Stomach (tissue), 9 donors: ENCODE data around the gene TFAP2C. TPM values are rescaled to one million over a fixed set of nuclear protein-coding genes. Genes with fewer than 3 reads are reported as not detected.

Experiments used
- DNase-seq, 2 donors: peaks; one replicate each; pipeline versions ENCODE4 v3.0.0 to v3.0.0-alpha.2; 2013 to 2019
- H3K27ac ChIP-seq, 5 donors: fragments of 200-600 bp in 4 of 5; sonication (generic) in 4 of 5; one replicate each; pipeline ENCODE4 v1.5.1; 2013 to 2019; ENCODE audit warnings: mild to moderate bottlenecking in 1 of 5, moderate library complexity in 1 of 5
- H3K27me3 ChIP-seq, 3 donors: fragments of 200-600 bp; sonication (generic); one replicate each; pipeline ENCODE4 v1.5.1; 2017 to 2019; ENCODE audit warnings: mixed run types in 1 of 3
- H3K36me3 ChIP-seq, 4 donors: fragments of 200-600 bp; sonication (generic); 1 replicate in 3 of 4; 2 replicates in 1 of 4; pipeline ENCODE4 v1.5.1; 2016 to 2019
- H3K4me1 ChIP-seq, 4 donors: fragments of 200-600 bp; sonication (generic); one replicate each; pipeline ENCODE4 v1.5.1; 2016 to 2019
- H3K4me3 ChIP-seq, 4 donors: fragments of 200-600 bp; sonication (generic) in 3 of 4; one replicate each; pipeline ENCODE4 v1.5.1; 2016 to 2019; ENCODE audit warnings: mild to moderate bottlenecking in 1 of 4
- H3K9me3 ChIP-seq, 4 donors: fragments of 200-600 bp; sonication (generic); one replicate each; pipeline ENCODE4 v1.5.1; 2016 to 2019
- EP300 ChIP-seq: sonication (generic); formaldehyde crosslinking; IDR thresholded peaks from one replicate; pipeline ENCODE4 v1.6.1; 2017; ENCODE audit warnings: antibody characterized with exemption
- POLR2A ChIP-seq, 4 donors: fragments of 450-650 bp; IDR thresholded peaks; one replicate each; pipeline ENCODE4 v1.6.1; 2016; ENCODE audit warnings: antibody characterized with exemption in 4 of 4, control low read depth in 2 of 4, mild to moderate bottlenecking in 1 of 4, moderate library complexity in 1 of 4
- POLR2AphosphoS5 ChIP-seq, 3 donors: sonication (generic); formaldehyde crosslinking; IDR thresholded peaks; one replicate each; pipeline ENCODE4 v1.6.1; 2016; ENCODE audit warnings: antibody characterized with exemption in 3 of 3
- WGBS, 5 donors: extraction: QIAGEN DNeasy Blood & Tissue Kit in 3 of 5; methylation state at CpG; one replicate each; pipeline versions ENCODE4 v1.1.5 to v1.1.7; 2013 to 2018; 5-methylcytosine and 5-hydroxymethylcytosine counted together
- intact Hi-C: fragments of 100-400 bp; cut with DNase I; formaldehyde crosslinking; loops from one replicate; pipeline ENCODE4 v1.15.1; 2023; ENCODE audit warnings: low total_unique reads
- polyA plus RNA-seq, 3 donors: library from polyadenylated mRNA; stranded (reverse); fragments of 200-250 nt; gene quantifications; one replicate each; pipeline ENCODE4 v1.2.3, GENCODE V29; 2013
- total RNA-seq, 5 donors: library from RNA; depleted of rRNA; stranded (reverse); fragments of >200 nt; gene quantifications; one replicate each; pipeline versions ENCODE4 v1.1.0 to v1.2.3, GENCODE V29; 2014 to 2016
- TF ChIP-seq, protein P1 (sequence below), 7 experiments: fragments of 450-650 bp in 4 of 7; fragments of 200-600 bp in 3 of 7; sonication (generic) in 3 of 7; IDR thresholded peaks; one replicate each; pipeline ENCODE4 v1.5.1; 2016 to 2019; ENCODE audit warnings: antibody characterized with exemption in 7 of 7, control low read depth in 2 of 7, mild to moderate bottlenecking in 1 of 7
- donor health status: healthy with polysubstance abuse.
- donor health status: Bipolar disorder and iron deficiency.
- donor health status: healthy.

The TFAP2C gene
- total and polyA plus RNA-seq, 8 donors, result 0.12 to 10.9 (median 0.89) TPM; not detected in 3

GRCh38 chr20:56608376-56608775 lies 20.7 kb upstream of the TFAP2C start:
- intact Hi-C loops, result no loop called here
- Histone ChIP-seq H3K36me3 (no peaks in the 10 kb centered on the region), H3K9me3 (no peaks in the 10 kb centered on the region), H3K27me3 (no peaks in the 10 kb centered on the region), H3K4me3 (no peak overlapping the region), H3K4me1 (no peaks in the 10 kb centered on the region), H3K27ac (no peak overlapping the region)
- TF ChIP-seq POLR2A (IDR thresholded peaks at IDR 0.05) (no peak), EP300 (no peak), POLR2AphosphoS5 (IDR thresholded peaks at IDR 0.05) (no peak)
- TF ChIP-seq, protein P1, sequence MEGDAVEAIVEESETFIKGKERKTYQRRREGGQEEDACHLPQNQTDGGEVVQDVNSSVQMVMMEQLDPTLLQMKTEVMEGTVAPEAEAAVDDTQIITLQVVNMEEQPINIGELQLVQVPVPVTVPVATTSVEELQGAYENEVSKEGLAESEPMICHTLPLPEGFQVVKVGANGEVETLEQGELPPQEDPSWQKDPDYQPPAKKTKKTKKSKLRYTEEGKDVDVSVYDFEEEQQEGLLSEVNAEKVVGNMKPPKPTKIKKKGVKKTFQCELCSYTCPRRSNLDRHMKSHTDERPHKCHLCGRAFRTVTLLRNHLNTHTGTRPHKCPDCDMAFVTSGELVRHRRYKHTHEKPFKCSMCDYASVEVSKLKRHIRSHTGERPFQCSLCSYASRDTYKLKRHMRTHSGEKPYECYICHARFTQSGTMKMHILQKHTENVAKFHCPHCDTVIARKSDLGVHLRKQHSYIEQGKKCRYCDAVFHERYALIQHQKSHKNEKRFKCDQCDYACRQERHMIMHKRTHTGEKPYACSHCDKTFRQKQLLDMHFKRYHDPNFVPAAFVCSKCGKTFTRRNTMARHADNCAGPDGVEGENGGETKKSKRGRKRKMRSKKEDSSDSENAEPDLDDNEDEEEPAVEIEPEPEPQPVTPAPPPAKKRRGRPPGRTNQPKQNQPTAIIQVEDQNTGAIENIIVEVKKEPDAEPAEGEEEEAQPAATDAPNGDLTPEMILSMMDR (IDR thresholded peaks at IDR 0.05), result no peak
- DNase-seq, result no peak
- WGBS, 5 donors, result 88 to 95% (median 93%) methylated on average over 3 of the region's 3 CpGs

DNA sequence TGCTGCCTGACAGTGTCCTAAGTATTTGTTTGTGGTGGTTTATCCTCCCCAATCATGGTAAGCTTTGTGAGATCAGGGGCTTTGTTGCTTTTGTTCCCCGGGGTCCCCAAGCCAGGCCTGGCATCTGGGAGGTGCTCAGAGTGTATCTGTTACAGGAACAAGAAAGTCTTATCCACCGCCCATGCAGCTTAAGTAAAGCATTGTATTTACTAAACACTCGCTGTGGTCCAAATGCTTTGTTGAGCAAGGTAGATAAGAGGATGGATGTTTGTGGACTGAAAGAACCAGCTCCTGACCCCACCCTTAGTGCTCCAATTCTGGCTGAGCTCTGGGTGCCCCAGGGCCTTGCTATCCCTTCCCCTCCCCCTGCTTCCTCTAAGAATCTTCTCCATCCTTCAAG lies 19.8 kb upstream of the TFAP2C start:
- no peak for TF ChIP-seq EP300
- TF ChIP-seq, protein P1 (IDR thresholded peaks at IDR 0.05), result no peak
- TF ChIP-seq POLR2A (IDR thresholded peaks at IDR 0.05), result no peak
- no peak for TF ChIP-seq POLR2AphosphoS5 (IDR thresholded peaks at IDR 0.05)
- Histone ChIP-seq H3K4me3 (no peak overlapping the region), H3K27me3 (no peaks in the 10 kb centered on the region), H3K4me1 (no peaks in the 10 kb centered on the region), H3K36me3 (no peaks in the 10 kb centered on the region), H3K27ac (no peak overlapping the region), H3K9me3 (no peaks in the 10 kb centered on the region)
- intact Hi-C loops, result no loop called here
- 21 to 52% (median 35%) methylated on average over 3 of the region's 3 CpGs for WGBS, 5 donors
- DNase-seq, result no peak

DNA sequence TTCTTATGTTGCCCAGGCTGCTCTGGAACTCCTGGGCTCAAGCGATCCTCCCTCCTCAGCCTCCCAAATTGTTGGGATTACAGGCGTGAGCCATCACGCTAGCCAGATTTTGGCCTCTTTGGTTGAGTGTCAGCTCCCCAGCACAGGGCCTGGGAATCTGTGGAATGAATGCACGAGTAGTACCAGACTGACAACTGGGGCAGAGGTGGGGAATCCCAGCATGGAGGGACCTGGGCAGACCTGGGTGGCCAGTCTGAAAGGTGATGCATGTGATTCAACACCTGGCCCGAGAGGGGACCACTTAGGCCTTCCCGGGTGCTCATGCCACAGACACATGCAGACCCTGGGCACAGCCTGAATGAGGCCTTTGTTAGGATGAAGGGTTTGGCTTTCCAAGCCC lies 19.0 kb upstream of the TFAP2C start:
- no peak for DNase-seq

GRCh38 chr20:56614196-56614595 lies 14.9 kb upstream of the TFAP2C start:
- no peaks in the 10 kb centered on the region for H3K4me1 ChIP-seq
- no peak overlapping the region for H3K4me3 ChIP-seq
- no peaks in the 10 kb centered on the region for H3K9me3 ChIP-seq
- no peak overlapping the region for H3K27ac ChIP-seq
- intact Hi-C loops, result no loop called here
- no peak for DNase-seq
- no peaks in the 10 kb centered on the region for H3K36me3 ChIP-seq
- no peaks in the 10 kb centered on the region for H3K27me3 ChIP-seq
- TF ChIP-seq POLR2A (IDR thresholded peaks at IDR 0.05) (no peak), POLR2AphosphoS5 (IDR thresholded peaks at IDR 0.05) (no peak), EP300 (no peak)
- TF ChIP-seq, protein P1 (IDR thresholded peaks at IDR 0.05), result no peak
- 90 to 100% (median 97%) methylated on average over 2 of the region's 2 CpGs for WGBS, 5 donors

More for the DNA sequence above, 19.0 kb upstream of the TFAP2C start:
- 89 to 97% (median 91%) methylated on average over 6 of the region's 6 CpGs for WGBS, 5 donors
- no peaks in the 10 kb centered on the region for H3K36me3 ChIP-seq
- intact Hi-C loops, result no loop called here
- TF ChIP-seq, protein P1 (IDR thresholded peaks at IDR 0.05), result no peak
- TF ChIP-seq POLR2AphosphoS5 (IDR thresholded peaks at IDR 0.05) (no peak), POLR2A (IDR thresholded peaks at IDR 0.05) (no peak), EP300 (no peak)
- no peaks in the 10 kb centered on the region for H3K4me1 ChIP-seq
- H3K9me3 ChIP-seq, result no peaks in the 10 kb centered on the region
- H3K27me3 ChIP-seq, result no peaks in the 10 kb centered on the region
- no peak overlapping the region for H3K4me3 ChIP-seq
- H3K27ac ChIP-seq, result no peak overlapping the region
